ENCODE measurements around the gene PPIC.

DNA sequence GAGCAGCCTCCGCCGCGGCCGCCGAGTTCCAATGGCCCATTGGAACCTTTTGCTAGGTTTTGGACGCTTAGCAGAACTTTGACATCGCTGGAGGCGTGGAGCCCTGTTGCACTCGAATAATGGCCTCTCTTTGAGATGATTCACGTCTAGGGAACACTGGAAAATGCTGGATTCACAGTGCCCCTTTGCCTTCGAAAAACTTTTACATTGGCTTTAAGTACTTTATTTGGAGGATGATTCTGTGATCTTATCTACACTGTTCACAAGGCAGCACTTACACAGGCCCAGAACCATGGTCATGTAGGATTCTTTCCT lies 536 bp upstream of the PPIC start:
- TF ChIP-seq POLR2AphosphoS5 (IDR thresholded peaks at IDR 0.05; ENCODE audit: low read depth, low read length) (no peak), CTCF (IDR thresholded peaks at IDR 0.05) (no peak), TCF7L2 (IDR thresholded peaks at IDR 0.05; ENCODE audit: low read depth, low read length) (no peak), SIN3A (IDR thresholded peaks at IDR 0.05; ENCODE audit: borderline replicate concordance, insufficient read depth, low read depth, low read length) (no peak)
- TF ChIP-seq, protein P1, sequence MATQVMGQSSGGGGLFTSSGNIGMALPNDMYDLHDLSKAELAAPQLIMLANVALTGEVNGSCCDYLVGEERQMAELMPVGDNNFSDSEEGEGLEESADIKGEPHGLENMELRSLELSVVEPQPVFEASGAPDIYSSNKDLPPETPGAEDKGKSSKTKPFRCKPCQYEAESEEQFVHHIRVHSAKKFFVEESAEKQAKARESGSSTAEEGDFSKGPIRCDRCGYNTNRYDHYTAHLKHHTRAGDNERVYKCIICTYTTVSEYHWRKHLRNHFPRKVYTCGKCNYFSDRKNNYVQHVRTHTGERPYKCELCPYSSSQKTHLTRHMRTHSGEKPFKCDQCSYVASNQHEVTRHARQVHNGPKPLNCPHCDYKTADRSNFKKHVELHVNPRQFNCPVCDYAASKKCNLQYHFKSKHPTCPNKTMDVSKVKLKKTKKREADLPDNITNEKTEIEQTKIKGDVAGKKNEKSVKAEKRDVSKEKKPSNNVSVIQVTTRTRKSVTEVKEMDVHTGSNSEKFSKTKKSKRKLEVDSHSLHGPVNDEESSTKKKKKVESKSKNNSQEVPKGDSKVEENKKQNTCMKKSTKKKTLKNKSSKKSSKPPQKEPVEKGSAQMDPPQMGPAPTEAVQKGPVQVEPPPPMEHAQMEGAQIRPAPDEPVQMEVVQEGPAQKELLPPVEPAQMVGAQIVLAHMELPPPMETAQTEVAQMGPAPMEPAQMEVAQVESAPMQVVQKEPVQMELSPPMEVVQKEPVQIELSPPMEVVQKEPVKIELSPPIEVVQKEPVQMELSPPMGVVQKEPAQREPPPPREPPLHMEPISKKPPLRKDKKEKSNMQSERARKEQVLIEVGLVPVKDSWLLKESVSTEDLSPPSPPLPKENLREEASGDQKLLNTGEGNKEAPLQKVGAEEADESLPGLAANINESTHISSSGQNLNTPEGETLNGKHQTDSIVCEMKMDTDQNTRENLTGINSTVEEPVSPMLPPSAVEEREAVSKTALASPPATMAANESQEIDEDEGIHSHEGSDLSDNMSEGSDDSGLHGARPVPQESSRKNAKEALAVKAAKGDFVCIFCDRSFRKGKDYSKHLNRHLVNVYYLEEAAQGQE (IDR thresholded peaks at IDR 0.05; ENCODE audit: insufficient read depth in 1 of 2, low read depth in 2 of 2, low read length in 1 of 2): no peak

Measured in Panc1 (cell line).